ENCODE data around the gene DLX4. TPM values are rescaled to one million over a fixed set of nuclear protein-coding genes. Genes with fewer than 3 reads are reported as not detected.

Gene DLX4
- total and polyA plus RNA-seq, 2 donors (not counting 3 experiments of a cell fraction or from before 2014, with no cell fraction given), result not detected

DNA sequence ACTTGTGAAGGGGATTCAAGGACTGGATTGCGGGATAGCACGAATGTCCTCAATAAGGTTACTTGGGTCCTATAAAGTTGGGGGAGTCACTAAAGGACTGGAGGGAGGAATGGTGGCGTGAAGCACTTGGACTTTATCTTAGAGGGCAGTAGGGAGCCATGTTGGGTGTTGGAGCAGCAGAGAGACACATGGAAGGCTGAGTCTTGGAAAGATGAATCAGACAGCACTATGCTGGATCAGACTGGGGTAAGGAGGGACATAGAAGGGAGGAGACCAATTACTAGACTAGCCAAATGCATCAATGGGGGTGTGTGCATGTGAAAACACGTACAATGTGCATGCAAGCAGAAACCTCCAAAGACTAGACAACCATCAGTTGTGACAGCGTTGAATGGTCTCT is 26.0 kb upstream of the DLX4 start:
- Histone ChIP-seq H3K27me3 (ENCODE audit: control insufficient read depth in 2 of 2, insufficient read depth in 2 of 2, low read length in 2 of 2) (peaks cover 30 to 35% of the 10 kb centered on the region in 2 experiments), H3K9me1 (replicated peaks; ENCODE audit: control insufficient read depth, extremely low read depth, insufficient read depth, low read length) (no peaks in the 10 kb centered on the region), H3K79me2 (ENCODE audit: control insufficient read depth, insufficient read depth, low read length) (no peaks in the 10 kb centered on the region), H3K36me3 (ENCODE audit: control insufficient read depth in 2 of 2, extremely low read depth in 1 of 2, insufficient read depth in 2 of 2, low read length in 2 of 2) (no peaks in the 10 kb centered on the region), H3K9me3 (replicated peaks; ENCODE audit: control insufficient read depth, insufficient read depth, low read length) (no peaks in the 10 kb centered on the region), H3K27ac (ENCODE audit: insufficient read depth, low read depth, low read length) (no peak overlapping the region), H3K4me1 (ENCODE audit: control insufficient read depth, extremely low read depth, insufficient read depth, low read length) (no peaks in the 10 kb centered on the region), H3K4me2 (ENCODE audit: insufficient read depth, low read length) (no peak overlapping the region), H4K20me1 (replicated peaks; ENCODE audit: control insufficient read depth, extremely low read depth, insufficient read depth, low read length) (no peaks in the 10 kb centered on the region), H3K4me3 (replicated peaks in 1 of 3; ENCODE audit: insufficient read depth in 1 of 3, low read depth in 1 of 3, low read length in 3 of 3) (no peak overlapping the region), H3K9ac (replicated peaks; ENCODE audit: extremely low read depth, insufficient read depth, low read length) (no peak overlapping the region), H2AFZ (ENCODE audit: low read depth, low read length) (no peak overlapping the region)
- ChIA-PET CTCF (interaction anchor here (1.5 to 6.9 kb wide), 2 partner anchors 9 to 55 kb away, joined by 4 to 38 read pairs; no protein-coding TSS in a partner anchor), POLR2A (no interaction called here)
- BruUV-seq (replicated peaks), result no TSS peak
- intact Hi-C loops (cut with micrococcal nuclease) (no loop called here), dilution Hi-C loops (cut with MboI; ENCODE audit: extremely low pct_ligation_motif_present, low sequenced_read_pairs) (no loop called here)
- FAIRE-seq (no peak), DNase-seq (ENCODE audit: low read depth, low spot score) (no peak)
- no peak for TF ChIP-seq POLR2A (IDR thresholded peaks at IDR 0.05; ENCODE audit: low read depth, low read length)

DNA sequence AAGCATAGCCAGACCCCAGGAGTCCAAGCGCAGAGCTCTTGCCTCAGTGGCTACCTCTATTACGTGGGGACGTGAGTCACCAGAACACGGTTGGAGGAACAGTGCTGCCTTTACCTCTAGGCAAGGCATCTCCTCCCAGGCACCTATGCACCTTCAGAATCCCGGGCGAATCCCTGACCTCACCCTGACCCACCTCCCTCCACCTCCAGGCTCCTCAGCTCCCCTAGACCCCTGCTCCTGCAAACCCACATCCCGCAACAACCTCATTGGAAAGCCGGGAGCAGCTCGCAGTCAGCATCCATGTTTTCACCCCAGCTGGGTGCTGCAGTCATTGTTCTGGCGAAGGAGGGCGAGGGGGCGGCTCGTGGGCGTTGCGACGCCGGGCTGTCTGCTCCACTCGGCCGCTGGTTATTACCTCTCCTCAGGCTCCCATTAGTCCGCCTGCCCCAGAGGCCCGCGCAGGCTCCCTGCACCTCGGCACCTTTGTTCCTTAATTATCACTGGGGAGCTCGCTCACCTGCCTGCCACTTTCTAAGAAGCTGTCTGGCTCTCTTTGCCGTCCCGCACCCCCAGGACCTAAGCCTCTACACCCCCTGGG is 24.6 kb upstream of the DLX4 start:
- H3K4me2 ChIP-seq (ENCODE audit: insufficient read depth, low read length), result no peak overlapping the region
- intact Hi-C loops (cut with micrococcal nuclease) (no loop called here), dilution Hi-C loops (cut with MboI; ENCODE audit: extremely low pct_ligation_motif_present, low sequenced_read_pairs) (no loop called here)
- H2AFZ ChIP-seq (ENCODE audit: low read depth, low read length), result no peak overlapping the region
- H3K9ac ChIP-seq (replicated peaks; ENCODE audit: extremely low read depth, insufficient read depth, low read length), result no peak overlapping the region
- peaks cover 30 to 32% of the 10 kb centered on the region in 2 experiments for H3K27me3 ChIP-seq (ENCODE audit: control insufficient read depth in 2 of 2, insufficient read depth in 2 of 2, low read length in 2 of 2)
- FAIRE-seq (no peak), DNase-seq (ENCODE audit: low read depth, low spot score) (no peak)
- ChIA-PET CTCF (interaction anchor here (1.3 to 6.9 kb wide), 3 partner anchors 8 to 54 kb away, joined by 3 to 38 read pairs (median 4); no protein-coding TSS in a partner anchor), POLR2A (no interaction called here)
- H3K36me3 ChIP-seq (ENCODE audit: control insufficient read depth in 2 of 2, extremely low read depth in 1 of 2, insufficient read depth in 2 of 2, low read length in 2 of 2), result no peaks in the 10 kb centered on the region
- H3K79me2 ChIP-seq (ENCODE audit: control insufficient read depth, insufficient read depth, low read length), result no peaks in the 10 kb centered on the region
- no peaks in the 10 kb centered on the region for H3K9me1 ChIP-seq (replicated peaks; ENCODE audit: control insufficient read depth, extremely low read depth, insufficient read depth, low read length)
- no TSS peak for BruUV-seq (replicated peaks)
- H3K4me1 ChIP-seq (ENCODE audit: control insufficient read depth, extremely low read depth, insufficient read depth, low read length), result no peaks in the 10 kb centered on the region
- H3K4me3 ChIP-seq (replicated peaks in 1 of 3; ENCODE audit: insufficient read depth in 1 of 3, low read depth in 1 of 3, low read length in 3 of 3), result no peak overlapping the region
- no peaks in the 10 kb centered on the region for H4K20me1 ChIP-seq (replicated peaks; ENCODE audit: control insufficient read depth, extremely low read depth, insufficient read depth, low read length)
- H3K27ac ChIP-seq (ENCODE audit: insufficient read depth, low read depth, low read length), result no peak overlapping the region
- TF ChIP-seq POLR2A (IDR thresholded peaks at IDR 0.05; ENCODE audit: low read depth, low read length) (no peak), MAX (IDR thresholded peaks at IDR 0.05; ENCODE audit: insufficient read depth, insufficient read length) (no peak), POLR2AphosphoS5 (IDR thresholded peaks at IDR 0.05; ENCODE audit: insufficient read depth, low read depth, low read length) (no peak), EZH2 (IDR thresholded peaks at IDR 0.05; ENCODE audit: borderline replicate concordance, low read depth, low read length, severe bottlenecking) (no peak), MYC (IDR thresholded peaks at IDR 0.05; ENCODE audit: low read depth, low read length) (no peak), JUN (IDR thresholded peaks at IDR 0.05; ENCODE audit: borderline replicate concordance, insufficient read depth, insufficient read length, low read depth) (no peak), FOS (IDR thresholded peaks at IDR 0.05; ENCODE audit: borderline replicate concordance, insufficient read depth, low read length) (no peak), GATA2 (IDR thresholded peaks at IDR 0.05; ENCODE audit: insufficient read depth, insufficient read length, low read depth, low read length) (no peak)
- H3K9me3 ChIP-seq (replicated peaks; ENCODE audit: control insufficient read depth, insufficient read depth, low read length), result no peaks in the 10 kb centered on the region

All from endothelial cell of umbilical vein (primary cell).